ENCODE measurements around the gene CFTR.

CFTR gene

DNA sequence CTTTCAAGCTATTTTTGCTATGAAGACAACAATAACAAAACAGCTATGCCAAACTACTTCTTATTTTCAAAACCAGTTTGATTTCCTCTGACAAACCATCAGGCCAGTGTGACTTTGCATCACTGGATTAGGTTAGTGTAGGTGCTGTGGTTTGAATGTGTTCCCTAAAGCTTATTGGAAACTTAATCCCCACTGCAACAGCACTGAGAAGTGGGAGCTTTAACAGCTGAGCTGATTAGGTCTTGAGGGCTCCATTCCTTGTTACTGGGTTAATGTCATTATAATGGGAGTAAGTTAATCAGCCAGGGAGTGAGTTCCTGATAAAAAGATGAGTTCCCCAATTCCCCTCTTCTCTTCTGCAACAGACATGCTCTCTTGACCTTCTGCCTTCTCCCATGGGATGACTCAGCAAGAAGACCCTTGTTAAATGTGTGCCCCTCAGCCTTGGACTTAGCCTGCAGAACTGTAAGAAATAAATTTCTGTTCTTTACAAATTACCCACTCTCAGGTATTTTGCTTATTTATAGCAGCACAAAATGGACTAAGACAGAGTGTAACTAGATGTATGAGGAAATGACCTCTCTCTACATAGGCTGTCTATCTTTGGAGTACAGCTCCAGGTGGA is 206.6 kb downstream of the CFTR start:
- TF ChIP-seq, protein P1, sequence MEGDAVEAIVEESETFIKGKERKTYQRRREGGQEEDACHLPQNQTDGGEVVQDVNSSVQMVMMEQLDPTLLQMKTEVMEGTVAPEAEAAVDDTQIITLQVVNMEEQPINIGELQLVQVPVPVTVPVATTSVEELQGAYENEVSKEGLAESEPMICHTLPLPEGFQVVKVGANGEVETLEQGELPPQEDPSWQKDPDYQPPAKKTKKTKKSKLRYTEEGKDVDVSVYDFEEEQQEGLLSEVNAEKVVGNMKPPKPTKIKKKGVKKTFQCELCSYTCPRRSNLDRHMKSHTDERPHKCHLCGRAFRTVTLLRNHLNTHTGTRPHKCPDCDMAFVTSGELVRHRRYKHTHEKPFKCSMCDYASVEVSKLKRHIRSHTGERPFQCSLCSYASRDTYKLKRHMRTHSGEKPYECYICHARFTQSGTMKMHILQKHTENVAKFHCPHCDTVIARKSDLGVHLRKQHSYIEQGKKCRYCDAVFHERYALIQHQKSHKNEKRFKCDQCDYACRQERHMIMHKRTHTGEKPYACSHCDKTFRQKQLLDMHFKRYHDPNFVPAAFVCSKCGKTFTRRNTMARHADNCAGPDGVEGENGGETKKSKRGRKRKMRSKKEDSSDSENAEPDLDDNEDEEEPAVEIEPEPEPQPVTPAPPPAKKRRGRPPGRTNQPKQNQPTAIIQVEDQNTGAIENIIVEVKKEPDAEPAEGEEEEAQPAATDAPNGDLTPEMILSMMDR (conservative IDR thresholded peaks at IDR 0.05; ENCODE audit: low read length), result no peak
- H3K4me3 ChIP-seq (ENCODE audit: low read length), result no peak overlapping the region
- no peak for DNase-seq (ENCODE audit: low read depth)

DNA sequence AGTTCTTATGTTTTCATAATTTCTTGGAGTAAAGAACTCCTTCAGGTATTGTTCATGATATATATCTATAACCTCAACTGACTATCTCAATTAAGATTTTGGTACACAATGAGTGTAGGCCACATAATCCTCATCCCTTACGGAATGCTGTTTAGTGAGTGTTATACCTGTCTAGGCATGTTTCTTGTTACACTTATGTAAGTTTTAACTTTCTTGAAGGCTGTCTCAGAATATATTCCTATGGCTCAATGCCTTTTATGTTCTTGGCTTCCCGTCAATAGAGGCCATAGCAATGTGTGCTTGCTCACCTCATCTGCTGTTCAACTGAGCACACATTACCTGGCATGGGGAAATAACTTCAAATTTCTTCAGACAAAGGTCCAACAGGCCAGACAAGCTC is 208.3 kb downstream of the CFTR start:
- DNase-seq (ENCODE audit: low read depth), result no peak
- no peak overlapping the region for H3K4me3 ChIP-seq (ENCODE audit: low read length)
- TF ChIP-seq, protein P1 (conservative IDR thresholded peaks at IDR 0.05; ENCODE audit: low read length), result no peak

DNA sequence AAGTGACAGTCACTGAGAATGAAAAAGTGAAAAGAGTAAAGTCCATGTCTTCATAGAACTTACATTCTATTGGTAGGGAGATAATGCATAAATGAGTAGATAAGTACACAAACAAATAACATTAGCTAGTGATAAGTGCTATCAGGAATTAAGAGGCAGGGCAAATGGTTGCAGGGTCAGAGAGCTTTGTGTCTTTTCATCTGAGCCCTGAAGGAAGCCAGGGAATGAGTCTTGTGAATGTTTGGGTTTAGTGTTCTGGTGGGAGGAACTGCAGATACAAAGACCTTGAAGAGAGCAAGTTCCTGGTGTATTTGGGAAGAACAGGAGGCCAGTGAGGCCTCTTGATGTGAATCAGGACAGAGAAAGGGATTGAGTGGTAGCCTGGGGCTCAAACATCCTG is 209.6 kb downstream of the CFTR start:
- TF ChIP-seq, protein P1 (conservative IDR thresholded peaks at IDR 0.05; ENCODE audit: low read length), result no peak
- H3K4me3 ChIP-seq (ENCODE audit: low read length), result no peak overlapping the region
- no peak for DNase-seq (ENCODE audit: low read depth)

DNA sequence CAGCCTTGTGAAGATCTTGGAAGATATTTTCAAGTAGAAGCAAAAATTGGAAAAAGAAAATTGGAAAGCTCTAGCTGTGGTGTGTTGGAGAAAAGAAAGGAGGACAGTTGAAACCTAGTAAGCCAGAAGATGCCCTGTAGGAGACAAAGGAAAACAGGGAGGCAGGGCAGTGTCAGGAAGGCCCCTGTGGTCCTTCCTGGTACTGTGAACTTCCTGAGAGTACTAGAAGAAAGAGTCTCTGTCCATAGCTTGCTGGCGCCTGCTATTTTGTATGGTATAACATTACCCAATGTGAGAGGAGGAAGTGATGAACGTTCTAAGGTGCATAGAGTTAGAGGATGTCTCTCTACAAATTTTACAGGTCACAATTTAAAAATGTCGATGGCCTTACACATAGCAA is 210.3 kb downstream of the CFTR start:
- no peak overlapping the region for H3K4me3 ChIP-seq (ENCODE audit: low read length)
- TF ChIP-seq, protein P1 (conservative IDR thresholded peaks at IDR 0.05; ENCODE audit: low read length), result no peak
- no peak for DNase-seq (ENCODE audit: low read depth)

DNA sequence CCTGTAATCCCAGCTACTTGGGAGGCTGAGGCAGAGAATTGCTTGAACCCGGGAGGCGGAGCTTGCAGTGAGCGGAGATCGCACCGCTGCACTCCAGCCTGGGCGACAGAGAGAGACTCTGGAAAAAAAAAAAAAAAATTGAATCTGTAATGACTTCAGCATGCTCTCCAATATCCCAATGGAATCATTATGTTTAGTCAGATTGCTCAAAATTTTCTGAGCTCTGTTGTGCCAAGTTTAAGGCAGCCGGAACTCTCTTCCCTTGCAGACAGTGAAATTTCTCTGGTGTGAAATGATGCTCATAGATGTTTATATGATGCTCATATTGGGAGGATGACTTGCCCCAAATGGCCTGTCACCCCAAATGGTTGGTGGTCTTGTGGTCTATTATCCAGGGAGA is 212.5 kb downstream of the CFTR start:
- TF ChIP-seq, protein P1 (conservative IDR thresholded peaks at IDR 0.05; ENCODE audit: low read length), result no peak
- no peak overlapping the region for H3K4me3 ChIP-seq (ENCODE audit: low read length)
- no peak for DNase-seq (ENCODE audit: low read depth)

DNA sequence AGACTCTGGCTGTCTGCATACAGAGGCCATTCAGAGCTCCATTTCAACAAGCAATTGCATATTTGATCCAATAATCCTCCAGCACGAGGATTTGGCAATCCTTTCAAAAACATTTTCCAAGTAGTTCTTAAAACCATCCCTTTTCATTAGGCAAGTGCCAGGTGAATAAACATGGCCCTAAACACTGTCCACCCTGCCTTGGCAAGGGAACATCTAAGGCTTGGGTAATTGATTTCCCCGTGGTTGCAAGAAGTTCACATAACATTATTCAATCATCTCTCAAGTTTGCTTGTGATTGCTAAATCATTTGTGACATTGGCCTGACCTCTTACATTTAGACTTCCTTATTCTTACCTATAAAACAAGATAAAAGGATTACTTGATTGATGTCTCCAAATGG is 218.2 kb downstream of the CFTR start:
- no peak overlapping the region for H3K4me3 ChIP-seq (ENCODE audit: low read length)
- DNase-seq (ENCODE audit: low read depth), result no peak
- TF ChIP-seq, protein P1 (conservative IDR thresholded peaks at IDR 0.05; ENCODE audit: low read length), result no peak

DNA sequence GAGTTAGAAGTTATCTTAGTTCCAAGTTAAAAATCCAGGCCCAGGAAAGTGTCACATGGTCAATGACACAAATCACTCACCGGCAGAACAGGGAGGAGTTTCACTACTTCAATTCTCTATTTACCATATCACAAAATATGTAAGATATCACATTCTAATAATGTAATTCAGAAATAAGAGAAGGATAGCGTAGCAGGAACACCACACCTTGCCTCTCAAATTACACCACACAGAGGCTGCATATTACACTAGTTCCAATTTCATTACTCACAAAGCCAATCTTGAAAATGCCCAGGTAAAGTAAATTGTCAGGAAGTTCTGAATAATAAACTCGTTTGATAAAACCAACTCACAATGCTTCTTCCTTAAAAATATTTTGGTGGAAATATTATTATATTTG is 224.2 kb downstream of the CFTR start:
- TF ChIP-seq, protein P1 (conservative IDR thresholded peaks at IDR 0.05; ENCODE audit: low read length), result no peak
- H3K4me3 ChIP-seq (ENCODE audit: low read length), result no peak overlapping the region
- no peak for DNase-seq (ENCODE audit: low read depth)
